Natural killer cell (primary cell): ENCODE measurements around the gene NRP1. TPM values are rescaled to one million over a fixed set of nuclear protein-coding genes. Genes with fewer than 3 reads are reported as not detected.

Experiments used
- ATAC-seq, 3 donors: fragments of 150-1000 bp in 2 of 3; fragments of 200-7000 bp in 1 of 3; cut with Tn5 transposase; 1 replicate in 1 of 3; 2 replicates in 2 of 3; pipeline ENCODE4 v1.10.0; 2021; ENCODE audit warnings: mild to moderate bottlenecking in 2 of 3, moderate library complexity in 2 of 3
- DNase-seq, 2 donors: peaks; one replicate each; pipeline versions ENCODE4 v3.0.0 to v3.0.0-alpha.2; 2013 to 2021; ENCODE audit warnings: mixed read lengths in 1 of 2
- H3K27ac ChIP-seq: one replicate; pipeline ENCODE4 v1.5.1; 2013; ENCODE audit warnings: mild to moderate bottlenecking, low read length
- H3K27me3 ChIP-seq: one replicate; pipeline ENCODE4 v1.6.1; 2013; ENCODE audit warnings: low read length; ENCODE audit not compliant: control insufficient read depth, insufficient read depth
- H3K36me3 ChIP-seq: one replicate; pipeline ENCODE4 v1.6.1; 2013; ENCODE audit warnings: low read length; ENCODE audit not compliant: control insufficient read depth, insufficient read depth
- H3K4me1 ChIP-seq: one replicate; pipeline ENCODE4 v1.6.1; 2013; ENCODE audit warnings: low read length; ENCODE audit not compliant: control insufficient read depth, insufficient read depth
- H3K4me3 ChIP-seq: one replicate; pipeline ENCODE4 v1.5.1; 2013; ENCODE audit warnings: low read length
- H3K9me3 ChIP-seq: one replicate; pipeline ENCODE4 v1.6.1; 2013; ENCODE audit warnings: low read length; ENCODE audit not compliant: control insufficient read depth, insufficient read depth
- H3K27ac Mint-ChIP-seq, 2 donors: one replicate each; pipeline ENCODE4 v1.8.0; 2022; ENCODE audit warnings: mild to moderate bottlenecking in 2 of 2, mixed read lengths in 2 of 2, moderate library complexity in 1 of 2
- H3K27me3 Mint-ChIP-seq, 2 donors: one replicate each; pipeline ENCODE4 v1.8.0; 2022; ENCODE audit warnings: low read depth in 2 of 2, mixed read lengths in 2 of 2
- H3K36me3 Mint-ChIP-seq: one replicate; pipeline ENCODE4 v1.8.0; 2022; ENCODE audit warnings: mixed read lengths
- H3K4me1 Mint-ChIP-seq, 2 donors: one replicate each; pipeline ENCODE4 v1.8.0; 2022; ENCODE audit warnings: mixed read lengths in 2 of 2
- H3K4me3 Mint-ChIP-seq: one replicate; pipeline ENCODE4 v1.8.0; 2022; ENCODE audit warnings: mild to moderate bottlenecking, moderate library complexity, mixed read lengths
- H3K9me3 Mint-ChIP-seq, 2 donors: one replicate each; pipeline ENCODE4 v1.8.0; 2022; ENCODE audit warnings: mixed read lengths in 2 of 2
- WGBS: methylation state at CpG from one replicate; pipeline ENCODE4 v1.1.7; 2013; ENCODE audit warnings: missing lambda C conversion rate; ENCODE audit not compliant: insufficient coverage; 5-methylcytosine and 5-hydroxymethylcytosine counted together
- intact Hi-C: fragments of 100-400 bp; cut with micrococcal nuclease; formaldehyde crosslinking; loops from one replicate; pipeline ENCODE4 v1.14.2; 2022
- total RNA-seq, 4 donors: library from RNA; stranded (reverse); fragments of 120-200 nt in 1 of 4; gene quantifications; one replicate each; pipeline versions ENCODE4 v1.2.3 to v1.2.4, GENCODE V29; 2013 to 2022
- TF ChIP-seq, protein P1 (sequence below): fragments of 200-600 bp; IDR thresholded peaks from one replicate; pipeline ENCODE4 v1.8.0; 2022; ENCODE audit warnings: antibody characterized with exemption

NRP1 gene
- total RNA-seq, 3 donors from 2014 or later (not counting 1 experiment from before 2014, with no cell fraction given): 0.16 to 1.5 TPM; not detected in 1

DNA sequence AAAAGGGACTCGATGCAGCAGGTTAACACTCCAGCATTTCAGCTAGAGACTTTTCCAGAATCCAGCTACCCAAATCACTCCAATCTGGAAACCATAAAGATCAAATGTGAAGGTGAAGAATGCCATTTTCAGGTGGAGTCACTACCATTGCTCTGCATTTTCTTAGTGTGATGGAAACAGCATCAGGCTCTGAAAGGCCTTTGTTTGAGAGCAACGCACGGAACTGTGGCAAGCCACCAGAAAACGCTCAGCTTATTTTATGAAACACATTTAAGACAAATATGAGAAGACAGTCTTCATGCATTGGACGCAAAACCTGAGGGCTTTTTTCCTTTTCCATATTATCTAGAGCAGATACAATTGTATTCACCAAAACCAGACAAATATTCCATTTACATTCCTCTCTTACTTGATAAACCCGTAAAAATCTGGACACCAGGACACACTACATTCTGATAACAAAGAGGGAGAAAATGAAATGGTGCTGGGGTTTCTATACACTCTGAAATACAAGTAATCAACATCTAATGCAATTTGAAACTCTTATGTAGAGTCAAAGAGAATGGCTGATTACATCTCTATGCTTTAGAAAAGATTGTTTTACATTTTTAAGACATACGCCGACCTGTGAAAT, 99.1 kb downstream of the NRP1 start:
- no peak overlapping the region for H3K27ac ChIP-seq
- no peaks in the 10 kb centered on the region for H3K9me3 Mint-ChIP-seq
- H3K4me1 Mint-ChIP-seq: no peaks in the 10 kb centered on the region
- H3K9me3 ChIP-seq: no peaks in the 10 kb centered on the region
- TF ChIP-seq, protein P1, sequence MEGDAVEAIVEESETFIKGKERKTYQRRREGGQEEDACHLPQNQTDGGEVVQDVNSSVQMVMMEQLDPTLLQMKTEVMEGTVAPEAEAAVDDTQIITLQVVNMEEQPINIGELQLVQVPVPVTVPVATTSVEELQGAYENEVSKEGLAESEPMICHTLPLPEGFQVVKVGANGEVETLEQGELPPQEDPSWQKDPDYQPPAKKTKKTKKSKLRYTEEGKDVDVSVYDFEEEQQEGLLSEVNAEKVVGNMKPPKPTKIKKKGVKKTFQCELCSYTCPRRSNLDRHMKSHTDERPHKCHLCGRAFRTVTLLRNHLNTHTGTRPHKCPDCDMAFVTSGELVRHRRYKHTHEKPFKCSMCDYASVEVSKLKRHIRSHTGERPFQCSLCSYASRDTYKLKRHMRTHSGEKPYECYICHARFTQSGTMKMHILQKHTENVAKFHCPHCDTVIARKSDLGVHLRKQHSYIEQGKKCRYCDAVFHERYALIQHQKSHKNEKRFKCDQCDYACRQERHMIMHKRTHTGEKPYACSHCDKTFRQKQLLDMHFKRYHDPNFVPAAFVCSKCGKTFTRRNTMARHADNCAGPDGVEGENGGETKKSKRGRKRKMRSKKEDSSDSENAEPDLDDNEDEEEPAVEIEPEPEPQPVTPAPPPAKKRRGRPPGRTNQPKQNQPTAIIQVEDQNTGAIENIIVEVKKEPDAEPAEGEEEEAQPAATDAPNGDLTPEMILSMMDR: no peak
- H3K36me3 Mint-ChIP-seq: no peaks in the 10 kb centered on the region
- WGBS: 95% methylated on average over 6 of the region's 8 CpGs
- no peak for DNase-seq
- H3K4me3 ChIP-seq: no peak overlapping the region
- peaks cover 9 to 42% of the 10 kb centered on the region in 2 donors for H3K27me3 Mint-ChIP-seq
- no peak for ATAC-seq
- no peaks in the 10 kb centered on the region for H3K36me3 ChIP-seq
- H3K4me3 Mint-ChIP-seq: no peak overlapping the region
- intact Hi-C loops: no loop called here
- no peak overlapping the region for H3K27ac Mint-ChIP-seq
- H3K27me3 ChIP-seq: no peaks in the 10 kb centered on the region
- H3K4me1 ChIP-seq: no peaks in the 10 kb centered on the region

- Mint-ChIP-seq H3K27me3 (peaks cover 11 to 46% of the 10 kb centered on the region in 2 donors), H3K4me3 (no peak overlapping the region), H3K9me3 (no peaks in the 10 kb centered on the region), H3K36me3 (no peaks in the 10 kb centered on the region), H3K4me1 (no peaks in the 10 kb centered on the region), H3K27ac (no peak overlapping the region)
- TF ChIP-seq, protein P1: no peak
- ATAC-seq: no peak
- Histone ChIP-seq H3K9me3 (no peaks in the 10 kb centered on the region), H3K4me3 (no peak overlapping the region), H3K36me3 (no peaks in the 10 kb centered on the region), H3K27me3 (no peaks in the 10 kb centered on the region), H3K27ac (no peak overlapping the region), H3K4me1 (no peaks in the 10 kb centered on the region)
- no peak for DNase-seq
- WGBS: 89% methylated on average over 1 of the region's 1 CpG
- intact Hi-C loops: no loop called here
Observed at GRCh38 chr10:33234831-33235237, 99.6 kb downstream of the NRP1 start.

GRCh38 chr10:33233635-33234034, 100.8 kb downstream of the NRP1 start:
- no peaks in the 10 kb centered on the region for H3K36me3 Mint-ChIP-seq
- H3K9me3 Mint-ChIP-seq: no peaks in the 10 kb centered on the region
- H3K4me3 ChIP-seq: no peak overlapping the region
- H3K4me3 Mint-ChIP-seq: no peak overlapping the region
- H3K36me3 ChIP-seq: no peaks in the 10 kb centered on the region
- intact Hi-C loops: no loop called here
- peaks cover 7 to 42% of the 10 kb centered on the region in 2 donors for H3K27me3 Mint-ChIP-seq
- ATAC-seq: no peak
- TF ChIP-seq, protein P1: no peak
- no peak overlapping the region for H3K27ac ChIP-seq
- DNase-seq: no peak
- WGBS: 91% methylated on average over 3 of the region's 3 CpGs
- no peaks in the 10 kb centered on the region for H3K27me3 ChIP-seq
- H3K9me3 ChIP-seq: no peaks in the 10 kb centered on the region
- H3K27ac Mint-ChIP-seq: no peak overlapping the region
- H3K4me1 Mint-ChIP-seq: no peaks in the 10 kb centered on the region
- no peaks in the 10 kb centered on the region for H3K4me1 ChIP-seq

DNA sequence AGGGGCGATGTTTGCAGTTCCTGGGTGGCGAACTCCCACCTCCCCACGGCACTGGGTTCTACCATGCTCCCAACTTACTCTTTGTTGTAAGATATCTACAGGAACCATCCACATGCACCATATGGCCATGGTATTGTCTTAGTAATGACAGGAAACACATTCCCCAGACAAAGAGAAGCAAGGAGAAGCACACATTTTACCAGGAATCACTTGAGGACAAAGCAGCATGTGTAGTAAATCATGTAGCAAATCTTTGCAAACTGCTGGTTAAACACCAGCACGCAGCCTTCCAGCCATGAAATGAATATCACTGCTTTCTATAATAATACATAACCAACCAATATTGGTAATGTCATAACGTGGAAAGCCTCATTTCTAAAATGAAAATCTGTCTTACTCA, 101.2 kb downstream of the NRP1 start:
- Mint-ChIP-seq H3K9me3 (no peaks in the 10 kb centered on the region), H3K4me3 (no peak overlapping the region), H3K4me1 (no peaks in the 10 kb centered on the region), H3K27me3 (peaks cover 7 to 40% of the 10 kb centered on the region in 2 donors), H3K27ac (no peak overlapping the region), H3K36me3 (no peaks in the 10 kb centered on the region)
- Histone ChIP-seq H3K4me1 (no peaks in the 10 kb centered on the region), H3K36me3 (no peaks in the 10 kb centered on the region), H3K27me3 (no peaks in the 10 kb centered on the region), H3K9me3 (no peaks in the 10 kb centered on the region), H3K4me3 (no peak overlapping the region), H3K27ac (no peak overlapping the region)
- 90% methylated on average over 5 of the region's 5 CpGs for WGBS
- DNase-seq: no peak
- TF ChIP-seq, protein P1: no peak
- intact Hi-C loops: no loop called here
- ATAC-seq: no peak
